HG02938 (cell line): ENCODE measurements around the gene GMPR.
A peak's percentile ranks its signal among the peaks of the same experiment; 100 is the strongest.

Source experiments
- ATAC-seq: cut with Tn5 transposase; IDR thresholded peaks from one replicate; pipeline ENCODE4 v1.9.1; 2021; ENCODE audit warnings: mild to moderate bottlenecking, moderate library complexity; ENCODE audit not compliant: unreplicated experiment

The GMPR gene

GRCh38 chr6:16324606-16325225, 86.3 kb downstream of the GMPR start:
- no peak for ATAC-seq

GRCh38 chr6:16326531-16326930, 88.1 kb downstream of the GMPR start:
- no peak for ATAC-seq

- no peak for ATAC-seq
Measured at GRCh38 chr6:16326971-16327776, 88.8 kb downstream of the GMPR start.

GRCh38 chr6:16327777-16328325, 89.5 kb downstream of the GMPR start:
- no peak for ATAC-seq

GRCh38 chr6:16329233-16329632, 90.8 kb downstream of the GMPR start:
- no peak for ATAC-seq

- peak; percentile 41 for ATAC-seq
Measured at GRCh38 chr6:16331384-16332174, 93.2 kb downstream of the GMPR start.

GRCh38 chr6:16332175-16332542, 93.8 kb downstream of the GMPR start:
- ATAC-seq = peak; percentile 93

- ATAC-seq = no peak
Measured at GRCh38 chr6:16333580-16333979, 95.2 kb downstream of the GMPR start.

- no peak for ATAC-seq
Measured at GRCh38 chr6:16334671-16335070, 96.3 kb downstream of the GMPR start.

GRCh38 chr6:16335176-16335575, 96.8 kb downstream of the GMPR start:
- no peak for ATAC-seq

- ATAC-seq = no peak
Measured at GRCh38 chr6:16336056-16336818, 97.8 kb downstream of the GMPR start.

- no peak for ATAC-seq
Measured at GRCh38 chr6:16336911-16337294, 98.5 kb downstream of the GMPR start.

- ATAC-seq = no peak
Measured at GRCh38 chr6:16337295-16337975, 99.0 kb downstream of the GMPR start.

- no peak for ATAC-seq
Measured at GRCh38 chr6:16338577-16339264, 100.3 kb downstream of the GMPR start.

- ATAC-seq = no peak
Measured at GRCh38 chr6:16339265-16339587, 100.8 kb downstream of the GMPR start.

GRCh38 chr6:16343593-16343992, 105.2 kb downstream of the GMPR start:
- ATAC-seq = no peak

GRCh38 chr6:16344756-16345155, 106.4 kb downstream of the GMPR start:
- no peak for ATAC-seq
